GOT3 (cell line): ENCODE data around the gene EPHB3.

Source experiments
- DNase-seq: peaks from one replicate; lab custom pipeline; 2025; ENCODE audit warnings: mixed read lengths; lab: John Stamatoyannopoulos, UW

The EPHB3 gene

GRCh38 chr3:184543843-184544512 is 17.6 kb upstream of the EPHB3 start:
- DNase-seq = peak; percentile 36

- DNase-seq = no peak
Observed at GRCh38 chr3:184544513-184544861, 17.1 kb upstream of the EPHB3 start.

- no peak for DNase-seq
Observed at GRCh38 chr3:184545769-184546168, 15.8 kb upstream of the EPHB3 start.

GRCh38 chr3:184546252-184546651 is 15.3 kb upstream of the EPHB3 start:
- DNase-seq = no peak

GRCh38 chr3:184549796-184550577 is 11.6 kb upstream of the EPHB3 start:
- no peak for DNase-seq

GRCh38 chr3:184551103-184551502 is 10.5 kb upstream of the EPHB3 start:
- DNase-seq = no peak

- DNase-seq = no peak
Observed at GRCh38 chr3:184551614-184552256, 9.8 kb upstream of the EPHB3 start.

- no peak for DNase-seq
Observed at GRCh38 chr3:184552296-184552695, 9.3 kb upstream of the EPHB3 start.

- DNase-seq = no peak
Observed at GRCh38 chr3:184552863-184553262, 8.7 kb upstream of the EPHB3 start.

- no peak for DNase-seq
Observed at GRCh38 chr3:184553385-184553784, 8.2 kb upstream of the EPHB3 start.

- no peak for DNase-seq
Observed at GRCh38 chr3:184554461-184554860, 7.1 kb upstream of the EPHB3 start.

GRCh38 chr3:184556582-184557347 is 4.8 kb upstream of the EPHB3 start:
- no peak for DNase-seq

GRCh38 chr3:184557348-184557950 is 4.1 kb upstream of the EPHB3 start:
- DNase-seq = no peak

- DNase-seq = no peak
Observed at GRCh38 chr3:184558726-184559125, 2.9 kb upstream of the EPHB3 start.

GRCh38 chr3:184559336-184559735 is 2.2 kb upstream of the EPHB3 start:
- DNase-seq = no peak

- no peak for DNase-seq
Observed at GRCh38 chr3:184560531-184560930, 1.1 kb upstream of the EPHB3 start.

GRCh38 chr3:184561913-184562877 is 610 bp downstream of the EPHB3 start:
- no peak for DNase-seq

- no peak for DNase-seq
Observed at GRCh38 chr3:184562878-184563560, 1.4 kb downstream of the EPHB3 start.

GRCh38 chr3:184563561-184563925 is 2.0 kb downstream of the EPHB3 start:
- no peak for DNase-seq
